ENCODE results near the gene TEP1. TPM values are rescaled to one million over a fixed set of nuclear protein-coding genes. Genes with fewer than 3 reads are reported as not detected.
A peak's percentile ranks its signal among the peaks of the same experiment; 100 is the strongest.

The TEP1 gene
- total RNA-seq, 1 donor from 2014 or later, result 38.0 TPM

DNA sequence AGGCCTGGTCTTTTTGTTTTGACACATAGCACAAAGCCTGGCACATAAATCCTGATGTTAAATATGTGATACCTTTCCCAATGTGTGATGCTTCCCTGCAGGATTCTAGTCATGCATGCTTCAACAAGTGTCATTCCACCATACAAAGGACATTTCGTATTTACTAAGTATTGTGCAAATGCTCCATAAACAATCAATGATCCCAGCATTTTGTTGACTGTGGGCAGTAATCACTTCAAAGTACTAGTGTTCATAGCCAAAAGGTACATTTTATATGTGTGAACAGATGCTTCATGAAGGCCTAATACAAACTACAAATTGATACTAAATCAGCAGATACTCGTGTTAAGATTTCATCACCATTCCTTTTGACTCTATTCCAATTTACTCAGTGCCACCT is 84.6 kb downstream of the TEP1 start:
- peak overlapping the region; percentile 27 for H3K27ac Mint-ChIP-seq (ENCODE audit: unreplicated experiment)
- peaks cover 10% of the 10 kb centered on the region for H3K36me3 Mint-ChIP-seq (ENCODE audit: unreplicated experiment)
- no peak for TF ChIP-seq CTCF (IDR thresholded peaks at IDR 0.05)
- no peaks in the 10 kb centered on the region for H3K27me3 Mint-ChIP-seq (ENCODE audit: unreplicated experiment)
- H3K4me1 Mint-ChIP-seq (ENCODE audit: unreplicated experiment), result peaks cover 31% of the 10 kb centered on the region
- no peaks in the 10 kb centered on the region for H3K9me3 Mint-ChIP-seq (ENCODE audit: unreplicated experiment)
- no peak overlapping the region for H3K4me3 Mint-ChIP-seq (ENCODE audit: unreplicated experiment)
- no peak for DNase-seq (ENCODE audit: extremely low spot score, unreplicated experiment)

DNA sequence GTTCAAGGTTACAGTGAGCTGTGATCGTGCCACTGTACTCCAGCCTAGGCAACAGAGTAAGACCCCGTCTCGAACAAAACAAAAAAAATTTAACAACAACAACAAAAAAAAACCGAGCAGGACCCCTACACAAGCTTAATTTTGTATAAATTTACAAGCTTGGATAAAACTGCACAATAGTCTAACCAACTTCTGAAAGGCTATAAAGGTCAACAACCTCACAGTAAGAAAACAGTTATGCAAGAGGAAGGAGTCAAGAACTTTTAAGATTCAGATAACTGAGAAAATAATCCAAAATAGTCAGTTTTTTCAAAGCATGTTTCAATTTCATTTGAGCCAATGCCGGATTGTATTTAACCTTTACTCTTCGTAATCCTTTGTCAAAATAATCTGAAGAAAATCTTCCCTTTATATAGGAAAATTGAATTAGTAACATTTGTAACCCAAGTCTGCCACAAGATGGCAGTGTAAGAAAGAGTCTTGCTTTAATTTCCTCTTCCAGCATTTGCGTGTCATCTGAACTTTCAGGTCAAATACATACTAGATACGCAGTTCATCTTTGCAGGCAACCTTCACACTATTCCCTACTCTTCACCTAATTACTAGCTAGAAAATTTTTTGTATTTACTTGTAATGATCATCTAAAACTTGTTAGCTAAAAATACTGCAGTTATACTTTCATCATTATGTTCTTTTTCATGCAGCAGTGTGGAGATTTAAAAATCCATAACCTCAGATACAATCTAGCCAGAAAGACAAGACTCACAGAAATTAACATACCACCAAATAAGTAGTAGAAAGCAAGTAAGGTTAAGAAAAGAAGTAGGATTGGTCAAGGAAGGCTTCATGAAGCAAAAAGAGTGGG is 86.1 kb downstream of the TEP1 start:
- no peak for DNase-seq (ENCODE audit: extremely low spot score, unreplicated experiment)
- H3K36me3 Mint-ChIP-seq (ENCODE audit: unreplicated experiment), result peaks cover 13% of the 10 kb centered on the region
- H3K9me3 Mint-ChIP-seq (ENCODE audit: unreplicated experiment), result no peaks in the 10 kb centered on the region
- no peaks in the 10 kb centered on the region for H3K27me3 Mint-ChIP-seq (ENCODE audit: unreplicated experiment)
- H3K4me3 Mint-ChIP-seq (ENCODE audit: unreplicated experiment), result no peak overlapping the region
- TF ChIP-seq CTCF (IDR thresholded peaks at IDR 0.05), result peak; percentile 77
- peaks cover 27% of the 10 kb centered on the region for H3K4me1 Mint-ChIP-seq (ENCODE audit: unreplicated experiment)
- peak overlapping the region; percentile 74 for H3K27ac Mint-ChIP-seq (ENCODE audit: unreplicated experiment)

DNA sequence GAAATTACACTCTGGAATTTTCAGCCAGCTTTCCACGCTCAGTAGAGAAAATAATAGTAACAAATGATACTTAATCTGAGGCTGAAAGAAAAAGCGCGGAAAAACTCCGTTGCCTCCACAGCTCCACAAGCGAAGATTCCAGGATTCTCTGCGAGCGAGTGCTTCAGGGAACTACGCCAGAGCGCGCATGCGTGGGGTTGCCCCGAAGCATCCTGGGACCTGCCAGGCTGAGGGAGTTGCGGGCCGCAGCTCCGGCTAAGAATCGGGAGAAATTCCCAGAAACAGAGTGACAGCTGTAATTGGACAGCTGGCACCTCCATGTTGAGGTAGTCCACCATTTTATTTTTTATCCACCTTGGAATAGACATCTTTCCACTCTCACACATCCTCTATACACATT is 95.6 kb downstream of the TEP1 start:
- no peak for DNase-seq (ENCODE audit: extremely low spot score, unreplicated experiment)
- H3K4me3 Mint-ChIP-seq (ENCODE audit: unreplicated experiment), result no peak overlapping the region
- H3K9me3 Mint-ChIP-seq (ENCODE audit: unreplicated experiment), result no peaks in the 10 kb centered on the region
- H3K27ac Mint-ChIP-seq (ENCODE audit: unreplicated experiment), result no peak overlapping the region
- peaks cover 37% of the 10 kb centered on the region for H3K36me3 Mint-ChIP-seq (ENCODE audit: unreplicated experiment)
- H3K27me3 Mint-ChIP-seq (ENCODE audit: unreplicated experiment), result no peaks in the 10 kb centered on the region
- H3K4me1 Mint-ChIP-seq (ENCODE audit: unreplicated experiment), result no peaks in the 10 kb centered on the region
- no peak for TF ChIP-seq CTCF (IDR thresholded peaks at IDR 0.05)

Other genes with a start within 250 kb of the TEP1 start
- gene OR11G2, start 222.6 kb downstream of the TEP1 start, total RNA-seq, result not detected in 2 replicates
- gene OR11H6, start 189.8 kb downstream of the TEP1 start, total RNA-seq, result not detected in 2 replicates
- not detected in 2 replicates for gene OR11H7, start 184.5 kb downstream of the TEP1 start, total RNA-seq
- not detected in 2 replicates for gene OR11H4, start 174.2 kb downstream of the TEP1 start, total RNA-seq
- gene TTC5, start 107.5 kb downstream of the TEP1 start, total RNA-seq, result 24.5 and 25.4 TPM in 2 replicates
- gene CCNB1IP1, start 80.2 kb downstream of the TEP1 start, total RNA-seq, result 47.4 and 49.6 TPM in 2 replicates
- gene PARP2, start 69.9 kb downstream of the TEP1 start, total RNA-seq, result 22.7 and 25.3 TPM in 2 replicates
- gene KLHL33, start 22.7 kb upstream of the TEP1 start, total RNA-seq, result 0.05 and 0.08 TPM in 2 replicates
- 35.7 and 37.1 TPM in 2 replicates for gene OSGEP, start 41.3 kb upstream of the TEP1 start, total RNA-seq
- 232 and 241 TPM in 2 replicates for gene APEX1, start 41.7 kb upstream of the TEP1 start, total RNA-seq
- 34.9 and 36.8 TPM in 2 replicates for gene PIP4P1, start 47.9 kb upstream of the TEP1 start, total RNA-seq
- gene PNP, start 55.9 kb upstream of the TEP1 start, total RNA-seq, result 16.0 and 17.0 TPM in 2 replicates
- gene RNASE10, start 92.0 kb upstream of the TEP1 start, total RNA-seq, result 0.40 and 1.1 TPM in 2 replicates
- gene RNASE9, start 147.5 kb upstream of the TEP1 start, total RNA-seq, result not detected in 2 replicates
- not detected in 2 replicates for gene RNASE11, start 174.5 kb upstream of the TEP1 start, total RNA-seq
- not detected in 2 replicates for gene RNASE12, start 177.9 kb upstream of the TEP1 start, total RNA-seq
- not detected in 2 replicates for gene OR6S1, start 228.2 kb upstream of the TEP1 start, total RNA-seq

Data from osteocyte (in vitro differentiated cells).